ENCODE results near the gene THY1. TPM values are rescaled to one million over a fixed set of nuclear protein-coding genes. Genes with fewer than 3 reads are reported as not detected.
"Not testable (repeated sequence)": the region's sequence is repeated elsewhere in the genome, so short reads cannot be mapped to it uniquely, and the experiment has no call there.

THY1 gene
- total RNA-seq, 1 donor from 2014 or later, result 37.3 TPM

- H3K4me1 Mint-ChIP-seq (ENCODE audit: low read depth), result peaks cover 12% of the 10 kb centered on the region
- H3K9me3 Mint-ChIP-seq; H3K36me3 Mint-ChIP-seq (ENCODE audit: low read depth); intact Hi-C loops (cut with micrococcal nuclease); DNase-seq (ENCODE audit: low spot score); H3K27ac Mint-ChIP-seq; H3K4me3 Mint-ChIP-seq (ENCODE audit: low read depth); H3K27me3 Mint-ChIP-seq (ENCODE audit: low read depth): not testable (repeated sequence)
These were observed 40.5 kb downstream of the THY1 start for GRCh38 chr11:119382513-119382912.

GRCh38 chr11:119382101-119382500, 40.9 kb downstream of the THY1 start:
- H3K27ac Mint-ChIP-seq, result no peak overlapping the region
- H3K9me3 Mint-ChIP-seq, result no peaks in the 10 kb centered on the region
- no peak overlapping the region for H3K4me3 Mint-ChIP-seq (ENCODE audit: low read depth)
- H3K36me3 Mint-ChIP-seq (ENCODE audit: low read depth), result no peaks in the 10 kb centered on the region
- no peak for DNase-seq (ENCODE audit: low spot score)
- peaks cover 3% of the 10 kb centered on the region for H3K27me3 Mint-ChIP-seq (ENCODE audit: low read depth)
- peaks cover 12% of the 10 kb centered on the region for H3K4me1 Mint-ChIP-seq (ENCODE audit: low read depth)
- intact Hi-C loops (cut with micrococcal nuclease), result no loop called here

- Mint-ChIP-seq H3K36me3 (ENCODE audit: low read depth) (no peaks in the 10 kb centered on the region), H3K4me3 (ENCODE audit: low read depth) (no peak within 1 kb of the TSS), H3K9me3 (no peaks in the 10 kb centered on the region), H3K27ac (no peak within 1 kb of the TSS), H3K4me1 (ENCODE audit: low read depth) (peaks cover 12% of the 10 kb centered on the region), H3K27me3 (ENCODE audit: low read depth) (peaks cover 3% of the 10 kb centered on the region)
- intact Hi-C loops (cut with micrococcal nuclease), result loop anchor here (1.0 to 2.0 kb wide), 3 partner anchors 20 to 93 kb away; no protein-coding TSS in a partner anchor
- DNase-seq (ENCODE audit: low spot score), result peak; percentile 95
These were observed 41.6 kb downstream of the THY1 start, which contains the start of gene USP2 for GRCh38 chr11:119381181-119381988. Gene USP2, minus strand, starts transcription at chr11:119381690. Its CDS starts 8,210 bp downstream, at chr11:119373480.

GRCh38 chr11:119380827-119381180, 42.2 kb downstream of the THY1 start:
- Mint-ChIP-seq H3K9me3 (no peaks in the 10 kb centered on the region), H3K36me3 (ENCODE audit: low read depth) (no peaks in the 10 kb centered on the region), H3K27me3 (ENCODE audit: low read depth) (peaks cover 3% of the 10 kb centered on the region), H3K27ac (no peak overlapping the region), H3K4me3 (ENCODE audit: low read depth) (no peak overlapping the region), H3K4me1 (ENCODE audit: low read depth) (peaks cover 12% of the 10 kb centered on the region)
- DNase-seq (ENCODE audit: low spot score), result no peak
- intact Hi-C loops (cut with micrococcal nuclease), result loop anchor here (1.0 to 2.0 kb wide), 3 partner anchors 20 to 94 kb away; no protein-coding TSS in a partner anchor

GRCh38 chr11:119380160-119380826, 42.7 kb downstream of the THY1 start:
- no peak overlapping the region for H3K4me3 Mint-ChIP-seq (ENCODE audit: low read depth)
- H3K27me3 Mint-ChIP-seq (ENCODE audit: low read depth), result peaks cover 3% of the 10 kb centered on the region
- H3K4me1 Mint-ChIP-seq (ENCODE audit: low read depth), result peaks cover 12% of the 10 kb centered on the region
- no peaks in the 10 kb centered on the region for H3K36me3 Mint-ChIP-seq (ENCODE audit: low read depth)
- no peak overlapping the region for H3K27ac Mint-ChIP-seq
- peak; percentile 9 for DNase-seq (ENCODE audit: low spot score)
- intact Hi-C loops (cut with micrococcal nuclease), result loop anchor here (2.0 kb wide), 1 partner anchor 95 kb away; no protein-coding TSS in a partner anchor
- H3K9me3 Mint-ChIP-seq, result no peaks in the 10 kb centered on the region

GRCh38 chr11:119378851-119379465, 44.0 kb downstream of the THY1 start:
- intact Hi-C loops (cut with micrococcal nuclease), result no loop called here
- Mint-ChIP-seq H3K36me3 (ENCODE audit: low read depth) (no peaks in the 10 kb centered on the region), H3K4me1 (ENCODE audit: low read depth) (peaks cover 12% of the 10 kb centered on the region), H3K4me3 (ENCODE audit: low read depth) (no peak overlapping the region), H3K27me3 (ENCODE audit: low read depth) (peaks cover 3% of the 10 kb centered on the region), H3K27ac (no peak overlapping the region), H3K9me3 (no peaks in the 10 kb centered on the region)
- no peak for DNase-seq (ENCODE audit: low spot score)

- no peaks in the 10 kb centered on the region for H3K36me3 Mint-ChIP-seq (ENCODE audit: low read depth)
- no peak for DNase-seq (ENCODE audit: low spot score)
- peaks cover 3% of the 10 kb centered on the region for H3K27me3 Mint-ChIP-seq (ENCODE audit: low read depth)
- no peak overlapping the region for H3K4me3 Mint-ChIP-seq (ENCODE audit: low read depth)
- H3K4me1 Mint-ChIP-seq (ENCODE audit: low read depth), result peaks cover 16% of the 10 kb centered on the region
- no peaks in the 10 kb centered on the region for H3K9me3 Mint-ChIP-seq
- no peak overlapping the region for H3K27ac Mint-ChIP-seq
- intact Hi-C loops (cut with micrococcal nuclease), result no loop called here
These were observed 44.9 kb downstream of the THY1 start for GRCh38 chr11:119377961-119378667.

GRCh38 chr11:119377112-119377901, 45.7 kb downstream of the THY1 start:
- Mint-ChIP-seq H3K36me3 (ENCODE audit: low read depth) (no peaks in the 10 kb centered on the region), H3K27me3 (ENCODE audit: low read depth) (peaks cover 3% of the 10 kb centered on the region), H3K27ac (no peak overlapping the region), H3K4me3 (ENCODE audit: low read depth) (no peak overlapping the region), H3K4me1 (ENCODE audit: low read depth) (peaks cover 16% of the 10 kb centered on the region), H3K9me3 (no peaks in the 10 kb centered on the region)
- intact Hi-C loops (cut with micrococcal nuclease), result no loop called here
- no peak for DNase-seq (ENCODE audit: low spot score)

GRCh38 chr11:119376197-119376847, 46.6 kb downstream of the THY1 start:
- Mint-ChIP-seq H3K9me3 (no peaks in the 10 kb centered on the region), H3K36me3 (ENCODE audit: low read depth) (no peaks in the 10 kb centered on the region), H3K27ac (no peak overlapping the region), H3K27me3 (ENCODE audit: low read depth) (no peaks in the 10 kb centered on the region), H3K4me1 (ENCODE audit: low read depth) (peaks cover 12% of the 10 kb centered on the region), H3K4me3 (ENCODE audit: low read depth) (no peak overlapping the region)
- intact Hi-C loops (cut with micrococcal nuclease), result no loop called here
- DNase-seq (ENCODE audit: low spot score), result no peak

GRCh38 chr11:119375337-119376196, 47.4 kb downstream of the THY1 start:
- Mint-ChIP-seq H3K4me3 (ENCODE audit: low read depth) (no peak overlapping the region), H3K27me3 (ENCODE audit: low read depth) (no peaks in the 10 kb centered on the region), H3K9me3 (no peaks in the 10 kb centered on the region), H3K27ac (no peak overlapping the region), H3K36me3 (ENCODE audit: low read depth) (no peaks in the 10 kb centered on the region), H3K4me1 (ENCODE audit: low read depth) (peaks cover 4% of the 10 kb centered on the region)
- intact Hi-C loops (cut with micrococcal nuclease), result no loop called here
- no peak for DNase-seq (ENCODE audit: low spot score)
